Tibial nerve (tissue), 4 donors: ENCODE data around the gene SLC7A9. TPM values are rescaled to one million over a fixed set of nuclear protein-coding genes. Genes with fewer than 3 reads are reported as not detected.
"Not testable (repeated sequence)": the region's sequence is repeated elsewhere in the genome, so short reads cannot be mapped to it uniquely, and the experiment has no call there.

Experiments
- DNase-seq, 2 donors: peaks; one replicate each; pipeline ENCODE4 v3.0.0-alpha.2; 2019; ENCODE audit warnings: low spot score in 2 of 2
- H3K27ac ChIP-seq, 4 donors: fragments of 200-600 bp; sonication (generic) in 3 of 4; one replicate each; pipeline ENCODE4 v1.5.1; 2017 to 2019; ENCODE audit warnings: mild to moderate bottlenecking in 1 of 4
- H3K27me3 ChIP-seq, 2 donors: fragments of 200-600 bp; sonication (generic) in 1 of 2; one replicate each; pipeline versions ENCODE4 v1.5.1 to v1.6.0; 2017 to 2019
- H3K36me3 ChIP-seq, 3 donors: fragments of 200-600 bp; sonication (generic); one replicate each; pipeline ENCODE4 v1.5.1; 2018 to 2019
- H3K4me1 ChIP-seq, 4 donors: fragments of 200-600 bp; sonication (generic) in 3 of 4; one replicate each; pipeline ENCODE4 v1.5.1; 2017 to 2019
- H3K4me3 ChIP-seq, 4 donors: fragments of 200-600 bp; sonication (generic) in 3 of 4; one replicate each; pipeline ENCODE4 v1.5.1; 2017 to 2019; ENCODE audit warnings: mild to moderate bottlenecking in 1 of 4, moderate library complexity in 1 of 4
- H3K9me3 ChIP-seq, 4 donors: fragments of 200-600 bp; sonication (generic) in 3 of 4; one replicate each; pipeline ENCODE4 v1.5.1; 2017 to 2019
- CTCF ChIP-seq, 5 experiments: fragments of 200-600 bp in 3 of 5; fragments of 450-650 bp in 2 of 5; sonication (generic) in 3 of 5; IDR thresholded peaks; one replicate each; pipeline ENCODE4 v1.5.1; 2016 to 2019; ENCODE audit warnings: antibody characterized with exemption in 5 of 5, mild to moderate bottlenecking in 3 of 5, moderate library complexity in 2 of 5
- EP300 ChIP-seq, 2 donors: sonication (generic); formaldehyde crosslinking; IDR thresholded peaks; one replicate each; pipeline ENCODE4 v1.6.1; 2017; ENCODE audit warnings: antibody characterized with exemption in 2 of 2, mild to moderate bottlenecking in 1 of 2
- POLR2A ChIP-seq, 2 donors: fragments of 450-650 bp; IDR thresholded peaks; one replicate each; pipeline ENCODE4 v1.6.1; 2017; ENCODE audit warnings: antibody characterized with exemption in 2 of 2, mild to moderate bottlenecking in 2 of 2, moderate library complexity in 2 of 2
- WGBS, 2 donors: methylation state at CpG; one replicate each; pipeline ENCODE4 v1.1.5; 2018; 5-methylcytosine and 5-hydroxymethylcytosine counted together
- total RNA-seq, 4 donors: library from RNA; depleted of rRNA; stranded (reverse); fragments of >200 nt; gene quantifications; one replicate each; pipeline ENCODE4 v1.1.0, GENCODE V29; 2016

Gene SLC7A9
- total RNA-seq, 4 donors from 2014 or later, result 1.6 TPM; not detected in 3

GRCh38 chr19:32800191-32800590, 69.4 kb downstream of the SLC7A9 start:
- DNase-seq, result no peak
- Histone ChIP-seq H3K4me3 (no peak overlapping the region), H3K27me3 (no peaks in the 10 kb centered on the region), H3K9me3 (no peaks in the 10 kb centered on the region), H3K4me1 (no peaks in the 10 kb centered on the region), H3K36me3 (no peaks in the 10 kb centered on the region), H3K27ac (no peak overlapping the region)
- TF ChIP-seq EP300 (IDR thresholded peaks at IDR 0.05), result no peak
- no peak for TF ChIP-seq CTCF (IDR thresholded peaks at IDR 0.05)
- no peak for TF ChIP-seq POLR2A (IDR thresholded peaks at IDR 0.05)

GRCh38 chr19:32798201-32798600, 71.4 kb downstream of the SLC7A9 start:
- TF ChIP-seq EP300 (IDR thresholded peaks at IDR 0.05) (no peak), POLR2A (IDR thresholded peaks at IDR 0.05) (no peak), CTCF (IDR thresholded peaks at IDR 0.05) (no peak)
- DNase-seq, result no peak
- Histone ChIP-seq H3K9me3 (no peaks in the 10 kb centered on the region), H3K27ac (no peak overlapping the region), H3K4me3 (no peak overlapping the region), H3K36me3 (no peaks in the 10 kb centered on the region), H3K27me3 (no peaks in the 10 kb centered on the region), H3K4me1 (no peaks in the 10 kb centered on the region)
- 74 to 80% methylated on average over 4 of the region's 4 CpGs for WGBS, 2 donors

GRCh38 chr19:32789429-32789828, 80.1 kb downstream of the SLC7A9 start:
- Histone ChIP-seq H3K27ac (no peak overlapping the region), H3K4me1 (no peaks in the 10 kb centered on the region), H3K27me3 (no peaks in the 10 kb centered on the region), H3K4me3 (no peak overlapping the region), H3K9me3 (no peaks in the 10 kb centered on the region), H3K36me3 (no peaks in the 10 kb centered on the region)
- TF ChIP-seq EP300 (IDR thresholded peaks at IDR 0.05) (no peak), POLR2A (IDR thresholded peaks at IDR 0.05) (no peak), CTCF (IDR thresholded peaks at IDR 0.05) (no peak)
- 93 to 95% methylated on average over 10 of the region's 10 CpGs for WGBS, 2 donors
- no peak for DNase-seq

GRCh38 chr19:32787895-32788294, 81.7 kb downstream of the SLC7A9 start:
- not testable (repeated sequence) for DNase-seq, H3K27me3 ChIP-seq, H3K27ac ChIP-seq, H3K9me3 ChIP-seq, H3K4me3 ChIP-seq, H3K4me1 ChIP-seq, H3K36me3 ChIP-seq
- 90 to 95% methylated on average over 5 of the region's 5 CpGs for WGBS, 2 donors

GRCh38 chr19:32787161-32787813, 82.3 kb downstream of the SLC7A9 start:
- H3K36me3 ChIP-seq, H3K27ac ChIP-seq, H3K4me1 ChIP-seq, H3K4me3 ChIP-seq, H3K9me3 ChIP-seq, DNase-seq, H3K27me3 ChIP-seq: not testable (repeated sequence)
- WGBS, 2 donors, result 47% methylated on average over 5 to 12 of the region's 12 CpGs

- WGBS, 2 donors, result 100% methylated on average over 1 of the region's 1 CpG
- H3K36me3 ChIP-seq, DNase-seq, H3K4me3 ChIP-seq, H3K27me3 ChIP-seq, H3K4me1 ChIP-seq, H3K27ac ChIP-seq: not testable (repeated sequence)
- peaks cover 0 to 27% (median 0%) of the 10 kb centered on the region in 4 donors for H3K9me3 ChIP-seq
Observed at GRCh38 chr19:32782089-32782488, 87.5 kb downstream of the SLC7A9 start.

GRCh38 chr19:32781280-32781679, 88.3 kb downstream of the SLC7A9 start:
- Histone ChIP-seq H3K4me1 (no peaks in the 10 kb centered on the region), H3K27ac (no peak overlapping the region), H3K9me3 (peaks cover 0 to 27% (median 0%) of the 10 kb centered on the region in 4 donors), H3K36me3 (no peaks in the 10 kb centered on the region), H3K27me3 (no peaks in the 10 kb centered on the region), H3K4me3 (no peak overlapping the region)
- WGBS, 2 donors, result 91 to 93% methylated on average over 2 of the region's 2 CpGs
- TF ChIP-seq CTCF (IDR thresholded peaks at IDR 0.05) (no peak), EP300 (IDR thresholded peaks at IDR 0.05) (no peak), POLR2A (IDR thresholded peaks at IDR 0.05) (no peak)
- DNase-seq, result no peak
